IPS DF 6.9 (cell line): ENCODE measurements around the gene AADACL2.

Experiments
- DNase-seq: peaks from one replicate; pipeline ENCODE4 v3.0.0-alpha.2; 2013; ENCODE audit warnings: low read depth, low spot score
- H3K27ac ChIP-seq: one replicate; pipeline ENCODE4 v1.5.1; 2013; ENCODE audit warnings: low read length, control low read depth
- H3K27me3 ChIP-seq: 2 replicates; pipeline ENCODE4 v1.6.1; 2013; ENCODE audit warnings: mild to moderate bottlenecking, low read length; ENCODE audit not compliant: control insufficient read depth, insufficient read depth
- H3K36me3 ChIP-seq: 2 replicates; pipeline ENCODE4 v1.6.1; 2013; ENCODE audit warnings: low read length; ENCODE audit not compliant: control insufficient read depth, insufficient read depth
- H3K4me1 ChIP-seq: 2 replicates; pipeline ENCODE4 v1.6.1; 2013; ENCODE audit warnings: low read length; ENCODE audit not compliant: control insufficient read depth, insufficient read depth
- H3K4me3 ChIP-seq: 2 replicates; pipeline ENCODE4 v1.5.1; 2013; ENCODE audit warnings: mild to moderate bottlenecking, low read length
- H3K9me3 ChIP-seq: 2 replicates; pipeline ENCODE4 v1.6.1; 2013; ENCODE audit warnings: low read length, inconsistent platforms; ENCODE audit not compliant: control insufficient read depth, insufficient read depth
- WGBS: extraction: QIAGEN DNeasy Blood & Tissue Kit; methylation state at CpG from one replicate; pipeline ENCODE4 v1.1.7; 2013; ENCODE audit warnings: mixed read lengths, missing lambda C conversion rate; ENCODE audit not compliant: insufficient read length, insufficient coverage; 5-methylcytosine and 5-hydroxymethylcytosine counted together

AADACL2 gene

DNA sequence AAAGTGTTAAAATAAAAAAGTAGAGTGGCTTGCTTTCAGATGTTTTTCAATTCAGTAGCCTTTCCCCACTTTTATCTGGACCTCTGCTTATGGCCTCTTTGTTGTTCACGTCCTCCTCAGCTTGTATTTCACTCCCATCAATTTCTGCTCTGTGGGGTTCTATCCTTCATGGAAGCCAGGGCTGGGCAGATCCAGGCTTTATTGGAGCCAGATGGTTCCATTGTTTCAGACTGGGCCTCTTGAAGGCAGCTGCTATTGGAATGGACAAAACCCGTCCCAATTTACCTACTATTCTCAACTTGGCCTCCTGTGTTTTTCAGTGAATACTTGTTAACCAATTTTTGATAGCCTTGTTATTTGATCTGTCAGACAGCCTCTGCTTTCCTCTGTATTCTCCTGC lies 10.9 kb upstream of the AADACL2 start:
- WGBS: no CpG with 5 or more reads among the region's 2 CpGs
- Histone ChIP-seq H3K36me3 (no peaks in the 10 kb centered on the region), H3K4me3 (no peak overlapping the region), H3K27ac (no peak overlapping the region), H3K9me3 (no peaks in the 10 kb centered on the region), H3K4me1 (no peaks in the 10 kb centered on the region), H3K27me3 (no peaks in the 10 kb centered on the region)
- DNase-seq: no peak

DNA sequence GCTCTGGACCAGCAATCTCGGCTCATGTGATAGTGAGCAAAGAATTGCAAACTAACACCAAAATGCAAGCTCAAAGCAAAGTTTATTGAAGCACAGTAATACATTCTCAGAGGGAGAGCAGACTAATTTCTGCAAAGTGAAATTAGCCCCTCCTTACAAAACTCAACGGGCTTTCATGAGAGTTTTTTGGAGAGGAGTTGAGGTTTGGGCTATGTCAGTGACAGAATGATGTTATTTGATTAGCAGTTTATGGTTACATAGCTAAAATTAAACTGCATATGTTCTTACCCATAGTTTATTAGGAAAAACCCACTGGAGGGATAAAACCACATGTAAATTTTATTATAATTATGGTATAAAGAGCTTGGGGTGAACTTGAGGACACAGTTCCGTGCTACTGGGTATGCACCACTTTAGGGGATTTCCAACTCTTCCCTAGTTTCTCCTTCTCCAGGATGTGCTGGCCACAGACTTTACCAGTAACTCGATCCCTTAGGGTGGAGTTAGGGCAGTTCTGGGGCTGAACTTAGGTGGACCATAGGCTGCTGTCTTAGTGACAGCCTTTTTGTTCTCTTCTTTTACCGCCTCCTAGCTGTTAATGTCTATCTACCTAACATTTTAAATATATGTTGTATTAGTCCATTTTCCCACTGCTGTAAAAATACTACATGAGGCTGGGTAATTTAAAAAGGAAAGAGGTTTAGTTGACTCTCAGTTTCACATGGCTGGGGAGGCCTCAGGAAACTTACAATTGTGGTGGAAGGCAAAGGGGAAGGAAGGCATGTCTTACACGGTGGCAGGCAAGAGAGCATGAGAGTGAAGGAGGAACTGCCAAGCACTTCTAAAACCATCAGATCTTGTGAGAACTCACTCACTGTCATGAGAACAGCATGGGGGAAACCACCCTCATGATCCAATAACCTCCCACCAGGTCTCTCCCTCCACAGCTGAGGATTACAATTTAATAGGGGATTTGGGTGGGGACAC lies 8.9 kb upstream of the AADACL2 start:
- Histone ChIP-seq H3K36me3 (no peaks in the 10 kb centered on the region), H3K4me3 (no peak overlapping the region), H3K27me3 (no peaks in the 10 kb centered on the region), H3K9me3 (no peaks in the 10 kb centered on the region), H3K27ac (no peak overlapping the region), H3K4me1 (no peaks in the 10 kb centered on the region)
- DNase-seq: no peak
- no CpG with 5 or more reads among the region's 6 CpGs for WGBS

DNA sequence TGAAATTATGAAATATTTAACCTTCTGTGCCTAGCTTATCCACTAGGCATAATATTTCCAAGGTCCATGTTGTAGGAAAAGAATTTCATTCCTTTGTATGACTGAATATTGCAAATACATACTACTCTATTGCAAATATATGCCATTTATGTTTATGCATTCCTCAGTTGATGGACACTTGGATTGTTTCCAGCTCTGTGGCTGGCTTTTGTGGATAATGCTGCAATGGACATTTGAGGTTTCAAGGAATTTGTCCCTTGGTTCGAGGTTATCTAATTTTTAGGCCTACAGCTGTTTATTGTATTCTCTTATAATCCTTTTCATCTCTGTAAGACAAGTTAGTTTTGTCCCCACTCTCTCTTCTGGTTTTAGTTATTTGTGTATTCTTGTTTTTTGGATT lies 7.7 kb upstream of the AADACL2 start:
- Histone ChIP-seq H3K9me3 (no peaks in the 10 kb centered on the region), H3K4me1 (no peaks in the 10 kb centered on the region), H3K27me3 (no peaks in the 10 kb centered on the region), H3K27ac (no peak overlapping the region), H3K36me3 (no peaks in the 10 kb centered on the region), H3K4me3 (no peak overlapping the region)
- DNase-seq: no peak
- no CpG with 5 or more reads among the region's 1 CpG for WGBS

DNA sequence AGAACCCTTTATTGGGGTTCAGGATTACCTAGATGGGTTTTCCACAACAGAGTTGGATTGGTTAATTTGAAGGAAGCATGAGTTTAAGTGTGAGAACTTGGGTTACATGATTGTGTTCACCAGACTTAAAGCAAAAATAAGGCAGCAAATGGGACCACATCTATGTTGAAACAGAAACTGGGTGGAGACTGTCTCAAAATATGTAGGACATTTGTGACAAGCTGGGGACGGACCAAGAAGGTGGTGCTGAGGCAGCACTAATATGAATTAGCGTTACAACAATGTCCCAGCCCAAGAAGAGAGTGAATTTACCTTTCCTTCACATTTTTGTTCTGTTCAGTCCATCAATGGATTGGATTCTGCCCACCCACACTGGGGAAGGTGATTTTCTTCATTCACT lies 866 bp upstream of the AADACL2 start:
- no CpG with 5 or more reads among the region's 2 CpGs for WGBS
- no peaks in the 10 kb centered on the region for H3K9me3 ChIP-seq

DNA sequence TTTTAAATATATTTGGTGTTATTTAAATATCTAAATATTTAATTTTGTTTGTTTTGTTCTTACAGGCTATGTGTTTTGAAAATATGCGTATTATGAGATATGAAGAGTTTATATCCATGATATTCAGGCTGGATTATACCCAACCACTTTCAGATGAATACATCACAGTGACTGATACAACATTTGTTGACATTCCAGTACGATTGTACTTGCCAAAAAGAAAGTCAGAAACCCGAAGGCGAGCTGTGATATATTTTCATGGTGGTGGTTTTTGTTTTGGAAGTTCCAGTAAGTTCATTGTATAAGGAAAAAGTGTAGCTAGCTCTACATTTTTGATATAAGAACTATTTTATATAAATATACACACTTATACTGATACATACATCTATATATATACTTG lies 6.9 kb downstream of the AADACL2 start:
- H3K36me3 ChIP-seq: no peaks in the 10 kb centered on the region
- no peaks in the 10 kb centered on the region for H3K4me1 ChIP-seq
- H3K9me3 ChIP-seq: no peaks in the 10 kb centered on the region
- no peak overlapping the region for H3K4me3 ChIP-seq
- H3K27me3 ChIP-seq: no peaks in the 10 kb centered on the region
- H3K27ac ChIP-seq: no peak overlapping the region
- DNase-seq: no peak
- 100% methylated on average over 1 of the region's 4 CpGs for WGBS

More for the DNA sequence above, 866 bp upstream of the AADACL2 start:
- DNase-seq: no peak
- no peaks in the 10 kb centered on the region for H3K36me3 ChIP-seq
- H3K27ac ChIP-seq: no peak overlapping the region
- no peaks in the 10 kb centered on the region for H3K27me3 ChIP-seq
- no peak overlapping the region for H3K4me3 ChIP-seq
- no peaks in the 10 kb centered on the region for H3K4me1 ChIP-seq

DNA sequence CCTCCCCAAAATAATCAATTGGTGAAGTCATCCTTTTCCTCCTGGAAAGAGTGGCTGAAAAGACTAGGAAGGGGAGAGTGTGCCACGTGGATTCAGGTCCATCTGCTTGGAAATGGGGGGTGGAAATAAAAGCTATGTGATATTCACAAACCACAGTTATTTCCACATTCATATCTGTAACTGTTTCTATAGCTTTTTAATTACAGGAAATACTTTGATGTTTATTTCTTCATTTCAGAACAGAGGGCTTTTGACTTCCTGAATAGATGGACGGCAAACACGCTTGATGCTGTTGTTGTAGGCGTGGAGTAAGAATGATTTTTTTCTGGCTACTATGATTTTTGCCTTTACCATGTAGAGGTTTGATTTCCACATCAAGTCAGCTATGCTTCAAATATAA lies 10.1 kb downstream of the AADACL2 start:
- Histone ChIP-seq H3K4me3 (no peak overlapping the region), H3K9me3 (no peaks in the 10 kb centered on the region), H3K4me1 (no peaks in the 10 kb centered on the region), H3K27me3 (no peaks in the 10 kb centered on the region), H3K36me3 (no peaks in the 10 kb centered on the region), H3K27ac (no peak overlapping the region)
- no CpG with 5 or more reads among the region's 4 CpGs for WGBS
- DNase-seq: no peak

DNA sequence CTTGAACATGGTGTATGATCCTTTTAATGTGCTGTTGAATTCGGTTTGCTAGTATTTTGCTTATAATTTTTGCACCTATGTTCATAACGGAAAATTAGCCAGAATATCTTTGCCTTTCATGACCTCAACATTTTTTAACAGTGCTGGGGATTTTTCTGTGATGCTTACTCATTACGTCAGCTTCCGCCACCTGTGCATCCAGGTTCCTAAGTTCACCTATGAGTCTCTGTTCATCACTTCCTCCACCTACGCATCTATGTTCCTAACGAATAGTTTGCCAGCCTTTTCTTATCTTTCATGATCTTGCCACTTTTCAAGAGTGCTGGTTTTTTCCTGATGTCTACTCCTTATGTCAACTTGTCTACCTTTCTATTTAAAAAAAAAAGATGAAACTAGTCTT lies 16.5 kb downstream of the AADACL2 start:
- WGBS: no CpG with 5 or more reads among the region's 6 CpGs

DNA sequence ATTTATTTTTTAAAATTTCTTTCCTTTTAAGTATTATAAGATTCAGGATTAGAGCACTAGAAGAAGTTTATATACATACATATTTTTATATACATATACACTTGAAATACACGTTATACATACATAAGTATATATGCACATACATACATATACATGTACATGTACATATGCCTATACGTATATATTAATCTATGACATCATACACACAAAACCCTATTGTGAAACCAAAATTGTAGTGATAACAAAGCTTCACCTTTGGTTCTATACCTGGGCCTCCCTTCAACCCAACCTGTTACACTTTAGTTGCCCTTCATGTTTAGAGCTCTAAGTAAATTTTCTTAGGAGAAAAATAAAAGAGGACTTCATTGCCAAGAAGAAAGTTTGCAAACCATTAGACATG lies 17.0 kb downstream of the AADACL2 start:
- no peaks in the 10 kb centered on the region for H3K9me3 ChIP-seq
- no peak overlapping the region for H3K27ac ChIP-seq
- no peaks in the 10 kb centered on the region for H3K27me3 ChIP-seq
- H3K36me3 ChIP-seq: no peaks in the 10 kb centered on the region
- no CpG with 5 or more reads among the region's 2 CpGs for WGBS
- no peak for DNase-seq
- no peak overlapping the region for H3K4me3 ChIP-seq
- no peaks in the 10 kb centered on the region for H3K4me1 ChIP-seq

More for the DNA sequence above, 16.5 kb downstream of the AADACL2 start:
- Histone ChIP-seq H3K27ac (no peak overlapping the region), H3K4me1 (no peaks in the 10 kb centered on the region), H3K27me3 (no peaks in the 10 kb centered on the region), H3K9me3 (no peaks in the 10 kb centered on the region), H3K36me3 (no peaks in the 10 kb centered on the region), H3K4me3 (no peak overlapping the region)
- no peak for DNase-seq

DNA sequence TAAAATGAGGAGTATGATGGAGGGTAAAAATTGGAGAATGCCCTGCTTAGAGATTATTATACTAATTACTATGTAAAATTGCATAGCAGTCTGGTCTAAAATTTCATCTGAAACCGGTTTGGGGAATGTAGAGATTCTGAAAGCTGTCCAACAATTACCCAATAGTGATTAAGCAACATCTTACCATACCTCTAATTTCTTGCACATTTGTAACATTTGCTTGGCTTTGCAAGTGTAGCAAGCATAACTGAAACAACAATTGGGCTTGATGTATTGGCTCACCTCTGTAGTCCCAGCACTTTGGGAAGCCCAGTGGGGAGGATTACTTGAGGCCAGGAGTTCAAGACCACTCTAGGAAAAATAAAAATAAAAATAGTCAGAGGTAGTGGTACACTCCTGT lies 17.4 kb downstream of the AADACL2 start:
- Histone ChIP-seq H3K9me3 (no peaks in the 10 kb centered on the region), H3K36me3 (no peaks in the 10 kb centered on the region), H3K27me3 (no peaks in the 10 kb centered on the region), H3K4me1 (no peaks in the 10 kb centered on the region), H3K4me3 (no peak overlapping the region), H3K27ac (no peak overlapping the region)
- DNase-seq: no peak
- no CpG with 5 or more reads among the region's 1 CpG for WGBS

DNA sequence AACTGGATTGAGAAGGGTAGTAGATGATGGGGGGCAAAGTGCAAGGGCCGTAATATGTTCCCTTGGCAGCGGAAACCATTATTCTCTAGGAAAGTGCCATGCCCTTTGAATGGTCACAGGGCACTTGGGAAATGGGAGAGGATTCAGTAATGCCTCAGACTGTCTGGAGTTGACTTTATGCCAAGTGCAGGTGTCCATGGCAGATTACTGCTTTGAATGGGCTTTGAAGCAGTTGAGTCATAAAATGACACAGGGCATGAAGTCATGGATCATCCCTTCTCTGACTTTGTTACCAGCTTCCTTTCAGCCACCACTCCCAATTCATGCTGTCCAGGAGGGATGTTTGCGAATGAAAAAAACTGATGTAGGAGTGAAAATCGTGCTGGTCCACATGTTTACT lies 20.1 kb downstream of the AADACL2 start:
- no peaks in the 10 kb centered on the region for H3K36me3 ChIP-seq
- H3K4me3 ChIP-seq: no peak overlapping the region
- no peaks in the 10 kb centered on the region for H3K4me1 ChIP-seq
- no CpG with 5 or more reads among the region's 4 CpGs for WGBS
- no peaks in the 10 kb centered on the region for H3K9me3 ChIP-seq
- H3K27ac ChIP-seq: no peak overlapping the region
- no peaks in the 10 kb centered on the region for H3K27me3 ChIP-seq
- DNase-seq: no peak

DNA sequence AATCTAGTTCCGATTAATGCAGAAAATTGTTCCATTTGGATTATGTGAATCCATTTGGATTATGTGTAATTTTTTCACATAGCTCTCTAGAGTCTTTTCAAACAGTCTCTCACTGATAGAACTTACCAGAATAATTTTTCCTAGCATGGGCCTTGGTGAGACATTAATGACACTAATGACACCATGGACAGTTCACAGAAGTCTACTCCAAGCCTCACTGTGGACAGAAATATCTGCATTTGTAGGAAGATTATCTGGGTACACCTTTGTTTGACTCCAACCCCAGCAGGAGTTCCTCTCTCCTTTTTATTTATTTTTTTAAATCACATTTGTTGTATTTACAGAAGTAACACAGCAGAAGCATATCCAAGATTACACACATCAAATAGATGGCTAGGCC lies 27.9 kb downstream of the AADACL2 start:
- no peak overlapping the region for H3K27ac ChIP-seq
- WGBS: no CpG with 5 or more reads among the region's 1 CpG
- no peaks in the 10 kb centered on the region for H3K9me3 ChIP-seq

More for the DNA sequence above, 27.9 kb downstream of the AADACL2 start:
- Histone ChIP-seq H3K27me3 (no peaks in the 10 kb centered on the region), H3K4me1 (no peaks in the 10 kb centered on the region), H3K36me3 (no peaks in the 10 kb centered on the region), H3K4me3 (no peak overlapping the region)
- no peak for DNase-seq
